SK-N-MC (cell line): ENCODE results near the gene TACC2.

Source experiments
- EZH2 ChIP-seq: fragments of 200-600 bp; sonication (generic); IDR thresholded peaks from one replicate; pipeline ENCODE4 v1.6.1; 2017; ENCODE audit warnings: antibody characterized with exemption
- FOXP2 ChIP-seq: optimal IDR thresholded peaks from 2 replicates; pipeline ENCODE3; 2011; ENCODE audit warnings: mild to moderate bottlenecking, moderate library complexity; ENCODE audit not compliant: insufficient read depth; ENCODE audit errors: extremely low read length, control extremely low read depth
- POLR2AphosphoS5 ChIP-seq: IDR thresholded peaks from 2 replicates; pipeline ENCODE4 v1.6.1; 2012; ENCODE audit warnings: mild to moderate bottlenecking, low read depth, low read length, borderline replicate concordance

DNA sequence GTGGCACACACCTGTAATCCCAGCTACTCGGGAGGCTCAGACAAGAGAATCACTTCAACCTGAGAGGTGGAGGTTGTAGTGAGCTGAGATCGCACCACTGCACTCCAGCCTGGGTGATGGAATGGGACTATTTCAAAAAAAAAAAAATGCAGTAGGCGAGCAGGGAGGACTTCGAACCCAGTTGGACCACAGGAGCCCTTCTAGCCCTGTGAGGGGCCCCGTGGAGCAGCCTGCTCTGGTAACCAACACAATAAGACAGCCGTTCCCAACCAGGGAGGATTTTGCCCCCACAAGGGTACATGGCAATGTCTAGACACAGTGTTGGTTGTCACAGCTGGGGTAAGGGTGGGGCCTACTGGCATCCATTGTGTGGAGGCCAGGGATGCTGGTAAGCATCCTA, 218.2 kb downstream of the TACC2 start:
- TF ChIP-seq EZH2 (no peak), POLR2AphosphoS5 (no peak), FOXP2 (no peak)
